HG03025 (cell line): ENCODE data around the gene LASP1NB.

ENCODE experiments used
- ATAC-seq: cut with Tn5 transposase; IDR thresholded peaks from one replicate; pipeline ENCODE4 v1.9.1; 2021; ENCODE audit warnings: mild to moderate bottlenecking, moderate library complexity; ENCODE audit not compliant: unreplicated experiment, low FRiP score

LASP1NB gene

GRCh38 chr17:38925263-38925995 is at the start of gene LASP1NB:
Gene LASP1NB (plus strand): TSS chr17:38925614.
- ATAC-seq = no peak

GRCh38 chr17:38877130-38877851 is 48.1 kb upstream of the LASP1NB start:
- ATAC-seq = no peak

- ATAC-seq = no peak
Measured at GRCh38 chr17:38879878-38880665, 45.3 kb upstream of the LASP1NB start.

GRCh38 chr17:38881600-38882191 is 43.7 kb upstream of the LASP1NB start:
- ATAC-seq = no peak

GRCh38 chr17:38882870-38883269 is 42.5 kb upstream of the LASP1NB start:
- no peak for ATAC-seq

- no peak for ATAC-seq
Measured at GRCh38 chr17:38883592-38884526, 41.6 kb upstream of the LASP1NB start.

GRCh38 chr17:38885044-38885727 is 40.2 kb upstream of the LASP1NB start:
- ATAC-seq = no peak

GRCh38 chr17:38885728-38886642 is 39.4 kb upstream of the LASP1NB start:
- ATAC-seq = no peak

GRCh38 chr17:38886643-38887010 is 38.8 kb upstream of the LASP1NB start:
- ATAC-seq = no peak

GRCh38 chr17:38888842-38889241 is 36.6 kb upstream of the LASP1NB start:
- ATAC-seq = no peak

- ATAC-seq = no peak
Measured at GRCh38 chr17:38889745-38890409, 35.5 kb upstream of the LASP1NB start.

- ATAC-seq = no peak
Measured at GRCh38 chr17:38890410-38890746, 35.0 kb upstream of the LASP1NB start.

GRCh38 chr17:38891441-38891840 is 34.0 kb upstream of the LASP1NB start:
- no peak for ATAC-seq

GRCh38 chr17:38892083-38892482 is 33.3 kb upstream of the LASP1NB start:
- ATAC-seq = no peak

GRCh38 chr17:38892620-38893019 is 32.8 kb upstream of the LASP1NB start:
- ATAC-seq = no peak

GRCh38 chr17:38893113-38893512 is 32.3 kb upstream of the LASP1NB start:
- no peak for ATAC-seq

GRCh38 chr17:38893607-38894006 is 31.8 kb upstream of the LASP1NB start:
- no peak for ATAC-seq

- ATAC-seq = no peak
Measured at GRCh38 chr17:38894276-38894675, 31.1 kb upstream of the LASP1NB start.
